GM13977 (cell line): ENCODE data around the gene RNF39.
"Not testable (repeated sequence)": the region's sequence is repeated elsewhere in the genome, so short reads cannot be mapped to it uniquely, and the experiment has no call there.

Source experiments
- DNase-seq: peaks from one replicate; pipeline ENCODE4 v3.0.0; 2012; ENCODE audit warnings: low spot score
- CTCF ChIP-seq: IDR thresholded peaks from 2 replicates; pipeline ENCODE4 v1.5.1; 2012; ENCODE audit warnings: mild to moderate bottlenecking, control low read depth; ENCODE audit not compliant: insufficient read depth; ENCODE audit errors: extremely low read depth, missing control alignments
- in situ Hi-C: fragments of 300-500 bp; cut with MboI; formaldehyde crosslinking; loops from one replicate; pipeline ENCODE4 v1.12.0; 2022; ENCODE audit warnings: low sequenced_read_pairs, low pct_unique_long_range_greater_than_20kb, mixed read lengths, inconsistent platforms; ENCODE audit not compliant: unreplicated experiment

RNF39 gene

GRCh38 chr6:30035784-30036183 is 39.8 kb downstream of the RNF39 start:
- TF ChIP-seq CTCF = no peak
- DNase-seq = no peak
- in situ Hi-C loops = no loop called here

DNA sequence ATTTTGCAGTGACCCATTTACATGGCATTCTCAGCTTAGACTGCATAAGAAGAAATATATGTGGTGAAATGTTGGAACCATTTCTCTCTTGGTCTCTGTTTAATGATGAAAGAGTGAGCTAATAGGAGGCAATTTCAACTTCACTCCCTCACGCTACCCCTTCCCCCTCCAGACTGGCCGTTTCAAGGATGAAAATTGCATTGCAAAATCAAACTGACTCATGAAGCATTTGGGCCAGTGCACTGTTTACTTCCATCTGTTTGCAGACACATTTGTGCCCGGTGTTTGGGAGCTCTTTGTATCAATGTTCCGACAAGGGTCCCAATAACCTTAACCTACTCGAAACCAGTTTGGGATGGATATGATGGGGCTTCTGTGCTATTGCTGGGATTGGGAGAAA is 42.1 kb downstream of the RNF39 start:
- in situ Hi-C loops = not testable (repeated sequence)

GRCh38 chr6:30031381-30031780 is 44.2 kb downstream of the RNF39 start:
- DNase-seq = no peak
- in situ Hi-C loops = no loop called here
- no peak for TF ChIP-seq CTCF

More for the DNA sequence above, 42.1 kb downstream of the RNF39 start:
- DNase-seq = not testable (repeated sequence)

DNA sequence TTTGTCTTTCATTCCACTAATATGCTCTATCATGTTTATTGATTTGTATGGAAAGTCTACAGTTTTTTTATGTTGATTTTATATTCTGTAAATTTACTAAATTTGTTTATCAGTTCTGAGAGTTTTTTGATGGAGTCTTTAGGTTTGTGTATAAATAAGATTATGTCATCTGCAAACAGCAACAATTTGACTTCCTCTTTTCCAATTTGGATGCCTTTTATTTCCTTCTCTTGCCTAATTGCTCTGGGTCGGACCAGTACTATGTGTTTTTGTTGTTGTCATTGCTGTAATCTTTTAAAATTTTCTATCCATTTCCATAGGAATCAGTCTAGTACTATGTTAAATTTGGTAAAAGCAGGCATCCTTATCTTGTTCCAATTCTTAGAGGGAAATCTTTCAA is 46.0 kb downstream of the RNF39 start:
- in situ Hi-C loops = no loop called here
- no peak for TF ChIP-seq CTCF
- DNase-seq = no peak

DNA sequence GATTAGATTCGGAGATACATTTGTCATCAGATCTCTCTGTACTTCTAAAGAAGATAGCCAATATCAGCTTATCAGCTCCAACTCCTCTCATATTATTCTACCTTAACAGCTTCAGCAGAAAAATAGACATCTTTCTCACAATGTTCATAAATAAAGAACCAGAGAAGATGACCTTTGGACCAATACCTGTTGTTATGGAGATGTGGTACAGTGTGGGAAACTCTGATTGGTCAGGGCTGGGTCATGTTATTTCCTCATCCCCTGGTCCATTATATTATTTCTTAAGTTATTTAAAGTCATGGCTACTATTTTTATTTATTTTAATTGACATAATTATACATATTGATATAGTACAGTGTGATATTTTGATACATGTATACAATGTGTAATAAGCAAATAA is 50.4 kb downstream of the RNF39 start:
- no peak for TF ChIP-seq CTCF
- in situ Hi-C loops = no loop called here
- no peak for DNase-seq

GRCh38 chr6:30022712-30023111 is 52.9 kb downstream of the RNF39 start:
- DNase-seq, in situ Hi-C loops: not testable (repeated sequence)

- DNase-seq = no peak
- in situ Hi-C loops = no loop called here
- no peak for TF ChIP-seq CTCF
Observed at GRCh38 chr6:30022189-30022588, 53.4 kb downstream of the RNF39 start.

DNA sequence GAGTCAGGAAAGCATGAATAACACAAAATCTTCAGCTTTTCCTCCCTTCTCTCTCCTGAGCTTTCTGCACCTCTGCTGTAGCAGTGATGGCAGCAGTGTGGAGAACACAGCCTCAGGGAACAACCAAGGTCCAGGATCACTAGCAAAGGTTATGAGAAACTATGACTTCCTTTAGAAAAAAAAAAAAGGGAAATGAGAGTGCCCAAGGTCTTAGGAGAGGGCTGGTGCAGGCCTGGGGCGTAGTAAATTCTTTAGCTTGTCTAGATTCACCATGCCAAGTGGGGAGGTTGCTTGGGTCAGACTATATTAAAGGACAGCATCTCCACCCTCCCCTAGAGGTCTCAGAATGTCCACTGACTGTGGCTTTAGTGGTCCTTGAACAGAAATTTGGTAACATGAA is 54.9 kb downstream of the RNF39 start:
- in situ Hi-C loops = no loop called here
- no peak for DNase-seq
- no peak for TF ChIP-seq CTCF
